C4-2B (cell line): Measurements from ENCODE around the gene POR.

ENCODE experiments used
- ZFX ChIP-seq: fragments of 450-650 bp; IDR thresholded peaks from 2 replicates; pipeline ENCODE4 v1.6.1; 2017
- TF ChIP-seq, protein P1 (sequence below): fragments of 450-650 bp; conservative IDR thresholded peaks from 2 replicates; pipeline ENCODE4 v1.5.1; 2017; ENCODE audit warnings: mild to moderate bottlenecking

DNA sequence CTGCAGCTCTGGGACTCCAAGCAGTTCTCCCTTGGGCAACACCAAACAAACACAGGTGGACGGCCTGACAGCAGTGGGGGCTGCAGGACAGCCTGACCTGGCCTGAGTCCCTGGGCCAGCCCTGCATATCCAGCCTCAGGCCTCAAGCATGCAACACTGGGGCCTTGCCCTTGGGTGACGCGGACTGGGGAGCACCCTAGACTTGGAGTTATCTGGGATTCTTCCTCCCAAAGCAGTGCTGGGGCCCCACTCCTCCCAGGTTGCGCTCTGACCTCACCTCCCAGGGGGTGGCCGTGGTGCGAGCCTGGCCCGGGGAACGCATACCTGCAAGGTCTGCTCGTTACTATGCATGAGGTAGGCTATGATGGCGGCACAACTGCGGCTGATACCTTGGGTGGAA is 85.6 kb downstream of the POR start:
- TF ChIP-seq, protein P1, sequence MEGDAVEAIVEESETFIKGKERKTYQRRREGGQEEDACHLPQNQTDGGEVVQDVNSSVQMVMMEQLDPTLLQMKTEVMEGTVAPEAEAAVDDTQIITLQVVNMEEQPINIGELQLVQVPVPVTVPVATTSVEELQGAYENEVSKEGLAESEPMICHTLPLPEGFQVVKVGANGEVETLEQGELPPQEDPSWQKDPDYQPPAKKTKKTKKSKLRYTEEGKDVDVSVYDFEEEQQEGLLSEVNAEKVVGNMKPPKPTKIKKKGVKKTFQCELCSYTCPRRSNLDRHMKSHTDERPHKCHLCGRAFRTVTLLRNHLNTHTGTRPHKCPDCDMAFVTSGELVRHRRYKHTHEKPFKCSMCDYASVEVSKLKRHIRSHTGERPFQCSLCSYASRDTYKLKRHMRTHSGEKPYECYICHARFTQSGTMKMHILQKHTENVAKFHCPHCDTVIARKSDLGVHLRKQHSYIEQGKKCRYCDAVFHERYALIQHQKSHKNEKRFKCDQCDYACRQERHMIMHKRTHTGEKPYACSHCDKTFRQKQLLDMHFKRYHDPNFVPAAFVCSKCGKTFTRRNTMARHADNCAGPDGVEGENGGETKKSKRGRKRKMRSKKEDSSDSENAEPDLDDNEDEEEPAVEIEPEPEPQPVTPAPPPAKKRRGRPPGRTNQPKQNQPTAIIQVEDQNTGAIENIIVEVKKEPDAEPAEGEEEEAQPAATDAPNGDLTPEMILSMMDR: no peak
- no peak for TF ChIP-seq ZFX
